ENCODE data around the gene SEC24D.

Gene SEC24D

GRCh38 chr4:118723369-118723768 lies 112.6 kb downstream of the SEC24D start:
- Histone ChIP-seq H3K9ac (ENCODE audit: low read length) (no peak overlapping the region), H3K27ac (ENCODE audit: low read length) (no peak overlapping the region), H3K36me3 (ENCODE audit: control insufficient read depth, low read depth, low read length) (peaks cover 47% of the 10 kb centered on the region), H3K9me3 (ENCODE audit: control insufficient read depth, low read depth, low read length) (no peaks in the 10 kb centered on the region), H3K4me3 (ENCODE audit: low read length) (no peak overlapping the region), H3K27me3 (ENCODE audit: control insufficient read depth, insufficient read depth, low read length) (no peaks in the 10 kb centered on the region), H3K4me1 (ENCODE audit: control insufficient read depth, low read depth, low read length) (no peaks in the 10 kb centered on the region)

- Histone ChIP-seq H3K27me3 (ENCODE audit: control insufficient read depth, insufficient read depth, low read length) (no peaks in the 10 kb centered on the region), H3K9ac (ENCODE audit: low read length) (no peak overlapping the region), H3K27ac (ENCODE audit: low read length) (no peak overlapping the region), H3K4me1 (ENCODE audit: control insufficient read depth, low read depth, low read length) (no peaks in the 10 kb centered on the region), H3K9me3 (ENCODE audit: control insufficient read depth, low read depth, low read length) (no peaks in the 10 kb centered on the region), H3K36me3 (ENCODE audit: control insufficient read depth, low read depth, low read length) (peaks cover 30% of the 10 kb centered on the region), H3K4me3 (ENCODE audit: low read length) (no peak overlapping the region)
Observed at GRCh38 chr4:118721752-118722151, 114.2 kb downstream of the SEC24D start.

GRCh38 chr4:118718511-118719170 lies 117.3 kb downstream of the SEC24D start:
- H3K9me3 ChIP-seq (ENCODE audit: control insufficient read depth, low read depth, low read length): no peaks in the 10 kb centered on the region
- no peaks in the 10 kb centered on the region for H3K27me3 ChIP-seq (ENCODE audit: control insufficient read depth, insufficient read depth, low read length)
- H3K27ac ChIP-seq (ENCODE audit: low read length): no peak overlapping the region
- no peaks in the 10 kb centered on the region for H3K4me1 ChIP-seq (ENCODE audit: control insufficient read depth, low read depth, low read length)
- peaks cover 9% of the 10 kb centered on the region for H3K36me3 ChIP-seq (ENCODE audit: control insufficient read depth, low read depth, low read length)
- H3K4me3 ChIP-seq (ENCODE audit: low read length): no peak overlapping the region
- H3K9ac ChIP-seq (ENCODE audit: low read length): no peak overlapping the region

- H3K9me3 ChIP-seq (ENCODE audit: control insufficient read depth, low read depth, low read length): no peaks in the 10 kb centered on the region
- peaks cover 11% of the 10 kb centered on the region for H3K36me3 ChIP-seq (ENCODE audit: control insufficient read depth, low read depth, low read length)
- H3K4me1 ChIP-seq (ENCODE audit: control insufficient read depth, low read depth, low read length): no peaks in the 10 kb centered on the region
- no peak overlapping the region for H3K4me3 ChIP-seq (ENCODE audit: low read length)
- H3K27me3 ChIP-seq (ENCODE audit: control insufficient read depth, insufficient read depth, low read length): no peaks in the 10 kb centered on the region
- no peak overlapping the region for H3K9ac ChIP-seq (ENCODE audit: low read length)
- no peak overlapping the region for H3K27ac ChIP-seq (ENCODE audit: low read length)
Observed at GRCh38 chr4:118716304-118716703, 119.6 kb downstream of the SEC24D start.

GRCh38 chr4:118714682-118715081 lies 121.2 kb downstream of the SEC24D start:
- no peak overlapping the region for H3K9ac ChIP-seq (ENCODE audit: low read length)
- no peaks in the 10 kb centered on the region for H3K27me3 ChIP-seq (ENCODE audit: control insufficient read depth, insufficient read depth, low read length)
- no peaks in the 10 kb centered on the region for H3K9me3 ChIP-seq (ENCODE audit: control insufficient read depth, low read depth, low read length)
- peaks cover 22% of the 10 kb centered on the region for H3K36me3 ChIP-seq (ENCODE audit: control insufficient read depth, low read depth, low read length)
- no peaks in the 10 kb centered on the region for H3K4me1 ChIP-seq (ENCODE audit: control insufficient read depth, low read depth, low read length)
- H3K27ac ChIP-seq (ENCODE audit: low read length): no peak overlapping the region
- no peak overlapping the region for H3K4me3 ChIP-seq (ENCODE audit: low read length)

- Histone ChIP-seq H3K36me3 (ENCODE audit: control insufficient read depth, low read depth, low read length) (peaks cover 33% of the 10 kb centered on the region), H3K4me1 (ENCODE audit: control insufficient read depth, low read depth, low read length) (no peaks in the 10 kb centered on the region), H3K27ac (ENCODE audit: low read length) (no peak overlapping the region)
Observed at GRCh38 chr4:118712872-118713271, 123.1 kb downstream of the SEC24D start.

GRCh38 chr4:118711052-118711451 lies 124.9 kb downstream of the SEC24D start:
- Histone ChIP-seq H3K27ac (ENCODE audit: low read length) (no peak overlapping the region), H3K9ac (ENCODE audit: low read length) (no peak overlapping the region), H3K36me3 (ENCODE audit: control insufficient read depth, low read depth, low read length) (peaks cover 46% of the 10 kb centered on the region)

More at GRCh38 chr4:118712872-118713271, 123.1 kb downstream of the SEC24D start:
- Histone ChIP-seq H3K9ac (ENCODE audit: low read length) (no peak overlapping the region), H3K27me3 (ENCODE audit: control insufficient read depth, insufficient read depth, low read length) (no peaks in the 10 kb centered on the region), H3K9me3 (ENCODE audit: control insufficient read depth, low read depth, low read length) (no peaks in the 10 kb centered on the region), H3K4me3 (ENCODE audit: low read length) (no peak overlapping the region)

GRCh38 chr4:118703118-118703517 lies 132.8 kb downstream of the SEC24D start:
- no peaks in the 10 kb centered on the region for H3K27me3 ChIP-seq (ENCODE audit: control insufficient read depth, insufficient read depth, low read length)
- H3K27ac ChIP-seq (ENCODE audit: low read length): no peak overlapping the region
- no peak overlapping the region for H3K4me3 ChIP-seq (ENCODE audit: low read length)
- no peak overlapping the region for H3K9ac ChIP-seq (ENCODE audit: low read length)
- no peaks in the 10 kb centered on the region for H3K9me3 ChIP-seq (ENCODE audit: control insufficient read depth, low read depth, low read length)
- H3K36me3 ChIP-seq (ENCODE audit: control insufficient read depth, low read depth, low read length): peaks cover 76% of the 10 kb centered on the region
- no peaks in the 10 kb centered on the region for H3K4me1 ChIP-seq (ENCODE audit: control insufficient read depth, low read depth, low read length)

More at GRCh38 chr4:118711052-118711451, 124.9 kb downstream of the SEC24D start:
- Histone ChIP-seq H3K4me3 (ENCODE audit: low read length) (no peak overlapping the region), H3K4me1 (ENCODE audit: control insufficient read depth, low read depth, low read length) (no peaks in the 10 kb centered on the region), H3K9me3 (ENCODE audit: control insufficient read depth, low read depth, low read length) (no peaks in the 10 kb centered on the region), H3K27me3 (ENCODE audit: control insufficient read depth, insufficient read depth, low read length) (no peaks in the 10 kb centered on the region)

GRCh38 chr4:118684873-118685811 lies 150.8 kb downstream of the SEC24D start, which contains the start of gene METTL14:
Gene METTL14, plus strand, starts transcription at chr4:118685392. Its CDS starts 143 bp downstream, at chr4:118685535.
- no peak within 1 kb of the TSS for H3K27ac ChIP-seq (ENCODE audit: low read length)

GRCh38 chr4:118683513-118683912 lies 152.4 kb downstream of the SEC24D start:
- peak overlapping the region; percentile 43 for H3K4me3 ChIP-seq (ENCODE audit: low read length)
- peaks cover 7% of the 10 kb centered on the region for H3K36me3 ChIP-seq (ENCODE audit: control insufficient read depth, low read depth, low read length)
- peaks cover 11% of the 10 kb centered on the region for H3K4me1 ChIP-seq (ENCODE audit: control insufficient read depth, low read depth, low read length)
- no peaks in the 10 kb centered on the region for H3K9me3 ChIP-seq (ENCODE audit: control insufficient read depth, low read depth, low read length)
- H3K27ac ChIP-seq (ENCODE audit: low read length): no peak overlapping the region
- H3K27me3 ChIP-seq (ENCODE audit: control insufficient read depth, insufficient read depth, low read length): no peaks in the 10 kb centered on the region
- H3K9ac ChIP-seq (ENCODE audit: low read length): no peak overlapping the region

More at GRCh38 chr4:118684873-118685811, 150.8 kb downstream of the SEC24D start, which contains the start of gene METTL14:
- Histone ChIP-seq H3K9ac (ENCODE audit: low read length) (peak within 1 kb of the TSS; percentile 85), H3K36me3 (ENCODE audit: control insufficient read depth, low read depth, low read length) (peaks cover 18% of the 10 kb centered on the region), H3K27me3 (ENCODE audit: control insufficient read depth, insufficient read depth, low read length) (no peaks in the 10 kb centered on the region), H3K4me3 (ENCODE audit: low read length) (peak within 1 kb of the TSS; percentile 93), H3K4me1 (ENCODE audit: control insufficient read depth, low read depth, low read length) (peaks cover 11% of the 10 kb centered on the region), H3K9me3 (ENCODE audit: control insufficient read depth, low read depth, low read length) (no peaks in the 10 kb centered on the region)

GRCh38 chr4:118682928-118683327 lies 153.0 kb downstream of the SEC24D start:
- H3K27me3 ChIP-seq (ENCODE audit: control insufficient read depth, insufficient read depth, low read length): no peaks in the 10 kb centered on the region
- peaks cover 11% of the 10 kb centered on the region for H3K4me1 ChIP-seq (ENCODE audit: control insufficient read depth, low read depth, low read length)
- H3K4me3 ChIP-seq (ENCODE audit: low read length): peak overlapping the region; percentile 43
- peaks cover 3% of the 10 kb centered on the region for H3K36me3 ChIP-seq (ENCODE audit: control insufficient read depth, low read depth, low read length)
- no peaks in the 10 kb centered on the region for H3K9me3 ChIP-seq (ENCODE audit: control insufficient read depth, low read depth, low read length)
- H3K27ac ChIP-seq (ENCODE audit: low read length): no peak overlapping the region
- H3K9ac ChIP-seq (ENCODE audit: low read length): no peak overlapping the region
